ENCODE results near the gene NPHP3. TPM values are rescaled to one million over a fixed set of nuclear protein-coding genes. Genes with fewer than 3 reads are reported as not detected.

NPHP3 gene
- total and polyA plus RNA-seq, 2 of the 4 experiments (the other 2 are of a cell fraction) = 19.9 to 21.3 TPM

- no peaks in the 10 kb centered on the region for H3K9me3 ChIP-seq (ENCODE audit: control insufficient read depth, insufficient read depth, low read length)
- H3K9ac ChIP-seq (ENCODE audit: low read depth, low read length) = no peak overlapping the region
- no peak overlapping the region for H4K91ac ChIP-seq (ENCODE audit: insufficient read depth, low read depth, low read length)
- H4K8ac ChIP-seq (ENCODE audit: low read depth in 2 of 2, low read length in 2 of 2) = no peak overlapping the region
- H3K18ac ChIP-seq (ENCODE audit: low read depth, low read length) = no peak overlapping the region
- no peak overlapping the region for H2AK5ac ChIP-seq (ENCODE audit: low read depth, low read length)
- intact Hi-C loops (cut with micrococcal nuclease) (loop anchor here (5.0 kb wide), 1 partner anchor 37 kb away; no protein-coding TSS in a partner anchor), dilution Hi-C loops (cut with HindIII; ENCODE audit: low sequenced_read_pairs, unreplicated experiment) (no loop called here), in situ Hi-C loops (cut with MboI; ENCODE audit: low sequenced_read_pairs) (loop anchor here (25.0 kb wide), 1 partner anchor 898 kb away; no protein-coding TSS in a partner anchor)
- H2AFZ ChIP-seq (replicated peaks; ENCODE audit: low read length, poor library complexity) = no peak overlapping the region
- WGBS, 2 experiments (ENCODE audit: extremely low coverage in 2 of 2, insufficient read length in 1 of 2) = no CpG with 5 or more reads among the region's 5 CpGs
- H3K4me3 ChIP-seq (ENCODE audit: insufficient read depth, low read depth, low read length) = no peak overlapping the region
- H2BK120ac ChIP-seq (ENCODE audit: low read depth, low read length) = no peak overlapping the region
- H3K79me1 ChIP-seq (ENCODE audit: low read depth in 1 of 2, low read length in 2 of 2) = peaks cover 13 to 33% of the 10 kb centered on the region in 2 experiments; a peak in 3 of 4 replicates
- no peak overlapping the region for H2BK5ac ChIP-seq (ENCODE audit: low read depth, low read length, poor library complexity, severe bottlenecking)
- no peak overlapping the region for H3K14ac ChIP-seq (replicated peaks; ENCODE audit: low read depth, low read length)
- no peak for ATAC-seq (ENCODE audit: low read depth)
- H3K9me1 ChIP-seq (ENCODE audit: insufficient read depth, low read length) = peaks cover 5% of the 10 kb centered on the region; the same call in 1 of the 2 replicates
- H3K27ac ChIP-seq (ENCODE audit: insufficient read depth, low read length) = no peak overlapping the region
- no peak overlapping the region for H2BK20ac ChIP-seq (ENCODE audit: low read depth, low read length)
- no peak overlapping the region for H2BK15ac ChIP-seq (ENCODE audit: low read depth, low read length)
- H4K5ac ChIP-seq (ENCODE audit: low read depth, low read length) = no peak overlapping the region
- H3K56ac ChIP-seq (ENCODE audit: extremely low read depth, insufficient read depth, low read length) = no peak overlapping the region
- DNase-seq = no peak
- no TSS peak for BruUV-seq (replicated peaks)
- H3K4me1 ChIP-seq (ENCODE audit: control insufficient read depth, insufficient read depth, low read length) = no peaks in the 10 kb centered on the region
- H2AK9ac ChIP-seq (replicated peaks; ENCODE audit: low read depth, low read length, poor library complexity) = no peak overlapping the region
- H3K23ac ChIP-seq (ENCODE audit: low read depth, low read length) = no peak overlapping the region
- H3K4me2 ChIP-seq (ENCODE audit: low read depth, low read length) = no peak overlapping the region
- H3K4ac ChIP-seq (ENCODE audit: low read depth, low read length) = no peak overlapping the region
- H4K20me1 ChIP-seq (ENCODE audit: insufficient read depth, low read length) = no peaks in the 10 kb centered on the region; the same call in 1 of the 2 replicates
- ChIA-PET CTCF (interaction anchor here (0.6 kb wide), 1 partner anchor 540 kb away, joined by 3 read pairs; no protein-coding TSS in a partner anchor), POLR2A (ENCODE audit: unreplicated experiment) (no interaction called here)
- peaks cover 24% of the 10 kb centered on the region for H3K36me3 ChIP-seq (ENCODE audit: control insufficient read depth, insufficient read depth, low read length)
- H3K27me3 ChIP-seq (ENCODE audit: control insufficient read depth, insufficient read depth, low read length) = no peaks in the 10 kb centered on the region
- TF ChIP-seq CHD1 (IDR thresholded peaks at IDR 0.05; ENCODE audit: low read depth, low read length) (no peak), ELK1 (IDR thresholded peaks at IDR 0.05; ENCODE audit: borderline replicate concordance, low read depth, low read length) (no peak), RAD21 (IDR thresholded peaks at IDR 0.05; ENCODE audit: low read length) (no peak), USF2 (IDR thresholded peaks at IDR 0.05; ENCODE audit: low read depth, low read length) (no peak), NFE2L2 (IDR thresholded peaks at IDR 0.05; ENCODE audit: low read depth, low read length) (no peak)
Measured at GRCh38 chr3:132713977-132714727, 8.1 kb downstream of the NPHP3 start.
